ENCODE measurements around the gene PDE4D.

Gene PDE4D

GRCh38 chr5:59268756-59269415, 624.6 kb downstream of the PDE4D start:
- DNase-seq (ENCODE audit: low read depth in 2 of 3, low spot score in 2 of 3): no peak

GRCh38 chr5:59267033-59267432, 626.5 kb downstream of the PDE4D start:
- DNase-seq (ENCODE audit: low read depth in 2 of 3, low spot score in 2 of 3): no peak

GRCh38 chr5:59266410-59266809, 627.1 kb downstream of the PDE4D start:
- DNase-seq (ENCODE audit: low read depth in 2 of 3, low spot score in 2 of 3): no peak

- DNase-seq (ENCODE audit: low read depth in 2 of 3, low spot score in 2 of 3): no peak
Observed at GRCh38 chr5:59264639-59265245, 628.8 kb downstream of the PDE4D start.

GRCh38 chr5:59264013-59264412, 629.5 kb downstream of the PDE4D start:
- DNase-seq (ENCODE audit: low read depth in 2 of 3, low spot score in 2 of 3): no peak

- DNase-seq (ENCODE audit: low read depth in 2 of 3, low spot score in 2 of 3): no peak
Observed at GRCh38 chr5:59261969-59262368, 631.6 kb downstream of the PDE4D start.

GRCh38 chr5:59260973-59261372, 632.6 kb downstream of the PDE4D start:
- DNase-seq (ENCODE audit: low read depth in 2 of 3, low spot score in 2 of 3): no peak

- DNase-seq (ENCODE audit: low read depth in 2 of 3, low spot score in 2 of 3): no peak
Observed at GRCh38 chr5:59260200-59260599, 633.3 kb downstream of the PDE4D start.

GRCh38 chr5:59259237-59259636, 634.3 kb downstream of the PDE4D start:
- no peak for DNase-seq (ENCODE audit: low read depth in 2 of 3, low spot score in 2 of 3)

- no peak for DNase-seq (ENCODE audit: low read depth in 2 of 3, low spot score in 2 of 3)
Observed at GRCh38 chr5:59257488-59258400, 635.8 kb downstream of the PDE4D start.

- no peak for DNase-seq (ENCODE audit: low read depth in 2 of 3, low spot score in 2 of 3)
Observed at GRCh38 chr5:59256331-59256730, 637.2 kb downstream of the PDE4D start.

GRCh38 chr5:59254055-59254687, 639.4 kb downstream of the PDE4D start:
- no peak for DNase-seq (ENCODE audit: low read depth in 2 of 3, low spot score in 2 of 3)

- no peak for DNase-seq (ENCODE audit: low read depth in 2 of 3, low spot score in 2 of 3)
Observed at GRCh38 chr5:59253625-59254024, 639.9 kb downstream of the PDE4D start.

GRCh38 chr5:59251627-59252026, 641.9 kb downstream of the PDE4D start:
- no peak for DNase-seq (ENCODE audit: low read depth in 2 of 3, low spot score in 2 of 3)

- DNase-seq (ENCODE audit: low read depth in 2 of 3, low spot score in 2 of 3): no peak
Observed at GRCh38 chr5:59249726-59250125, 643.8 kb downstream of the PDE4D start.

GRCh38 chr5:59249160-59249559, 644.4 kb downstream of the PDE4D start:
- no peak for DNase-seq (ENCODE audit: low read depth in 2 of 3, low spot score in 2 of 3)

- no peak for DNase-seq (ENCODE audit: low read depth in 2 of 3, low spot score in 2 of 3)
Observed at GRCh38 chr5:59246882-59247281, 646.6 kb downstream of the PDE4D start.

GRCh38 chr5:59246145-59246869, 647.2 kb downstream of the PDE4D start:
- DNase-seq (ENCODE audit: low read depth in 2 of 3, low spot score in 2 of 3): no peak

- DNase-seq (ENCODE audit: low read depth in 2 of 3, low spot score in 2 of 3): no peak
Observed at GRCh38 chr5:59245198-59245597, 648.3 kb downstream of the PDE4D start.

- no peak for DNase-seq (ENCODE audit: low read depth in 2 of 3, low spot score in 2 of 3)
Observed at GRCh38 chr5:59241552-59241951, 652.0 kb downstream of the PDE4D start.

GRCh38 chr5:59241119-59241518, 652.4 kb downstream of the PDE4D start:
- DNase-seq (ENCODE audit: low read depth in 2 of 3, low spot score in 2 of 3): no peak
